Tibial nerve (tissue), 4 donors: ENCODE measurements around the gene MANSC1. TPM values are rescaled to one million over a fixed set of nuclear protein-coding genes. Genes with fewer than 3 reads are reported as not detected.

ENCODE experiments used
- DNase-seq, 2 donors: peaks; one replicate each; pipeline ENCODE4 v3.0.0-alpha.2; 2019; ENCODE audit warnings: low spot score in 2 of 2
- H3K27ac ChIP-seq, 4 donors: fragments of 200-600 bp; sonication (generic) in 3 of 4; one replicate each; pipeline ENCODE4 v1.5.1; 2017 to 2019; ENCODE audit warnings: mild to moderate bottlenecking in 1 of 4
- H3K27me3 ChIP-seq, 2 donors: fragments of 200-600 bp; sonication (generic) in 1 of 2; one replicate each; pipeline versions ENCODE4 v1.5.1 to v1.6.0; 2017 to 2019
- H3K36me3 ChIP-seq, 3 donors: fragments of 200-600 bp; sonication (generic); one replicate each; pipeline ENCODE4 v1.5.1; 2018 to 2019
- H3K4me1 ChIP-seq, 4 donors: fragments of 200-600 bp; sonication (generic) in 3 of 4; one replicate each; pipeline ENCODE4 v1.5.1; 2017 to 2019
- H3K4me3 ChIP-seq, 4 donors: fragments of 200-600 bp; sonication (generic) in 3 of 4; one replicate each; pipeline ENCODE4 v1.5.1; 2017 to 2019; ENCODE audit warnings: mild to moderate bottlenecking in 1 of 4, moderate library complexity in 1 of 4
- H3K9me3 ChIP-seq, 4 donors: fragments of 200-600 bp; sonication (generic) in 3 of 4; one replicate each; pipeline ENCODE4 v1.5.1; 2017 to 2019
- CTCF ChIP-seq, 5 experiments: fragments of 200-600 bp in 3 of 5; fragments of 450-650 bp in 2 of 5; sonication (generic) in 3 of 5; IDR thresholded peaks; one replicate each; pipeline ENCODE4 v1.5.1; 2016 to 2019; ENCODE audit warnings: antibody characterized with exemption in 5 of 5, mild to moderate bottlenecking in 3 of 5, moderate library complexity in 2 of 5
- EP300 ChIP-seq, 2 donors: sonication (generic); formaldehyde crosslinking; IDR thresholded peaks; one replicate each; pipeline ENCODE4 v1.6.1; 2017; ENCODE audit warnings: antibody characterized with exemption in 2 of 2, mild to moderate bottlenecking in 1 of 2
- POLR2A ChIP-seq, 2 donors: fragments of 450-650 bp; IDR thresholded peaks; one replicate each; pipeline ENCODE4 v1.6.1; 2017; ENCODE audit warnings: antibody characterized with exemption in 2 of 2, mild to moderate bottlenecking in 2 of 2, moderate library complexity in 2 of 2
- WGBS, 2 donors: methylation state at CpG; one replicate each; pipeline ENCODE4 v1.1.5; 2018; 5-methylcytosine and 5-hydroxymethylcytosine counted together
- total RNA-seq, 4 donors: library from RNA; depleted of rRNA; stranded (reverse); fragments of >200 nt; gene quantifications; one replicate each; pipeline ENCODE4 v1.1.0, GENCODE V29; 2016

MANSC1 gene
- total RNA-seq, result 10 to 100 TPM in 2 of 4 donors, 1 to 10 TPM in 2; 7.9 to 11.6 (median 9.6) TPM

DNA sequence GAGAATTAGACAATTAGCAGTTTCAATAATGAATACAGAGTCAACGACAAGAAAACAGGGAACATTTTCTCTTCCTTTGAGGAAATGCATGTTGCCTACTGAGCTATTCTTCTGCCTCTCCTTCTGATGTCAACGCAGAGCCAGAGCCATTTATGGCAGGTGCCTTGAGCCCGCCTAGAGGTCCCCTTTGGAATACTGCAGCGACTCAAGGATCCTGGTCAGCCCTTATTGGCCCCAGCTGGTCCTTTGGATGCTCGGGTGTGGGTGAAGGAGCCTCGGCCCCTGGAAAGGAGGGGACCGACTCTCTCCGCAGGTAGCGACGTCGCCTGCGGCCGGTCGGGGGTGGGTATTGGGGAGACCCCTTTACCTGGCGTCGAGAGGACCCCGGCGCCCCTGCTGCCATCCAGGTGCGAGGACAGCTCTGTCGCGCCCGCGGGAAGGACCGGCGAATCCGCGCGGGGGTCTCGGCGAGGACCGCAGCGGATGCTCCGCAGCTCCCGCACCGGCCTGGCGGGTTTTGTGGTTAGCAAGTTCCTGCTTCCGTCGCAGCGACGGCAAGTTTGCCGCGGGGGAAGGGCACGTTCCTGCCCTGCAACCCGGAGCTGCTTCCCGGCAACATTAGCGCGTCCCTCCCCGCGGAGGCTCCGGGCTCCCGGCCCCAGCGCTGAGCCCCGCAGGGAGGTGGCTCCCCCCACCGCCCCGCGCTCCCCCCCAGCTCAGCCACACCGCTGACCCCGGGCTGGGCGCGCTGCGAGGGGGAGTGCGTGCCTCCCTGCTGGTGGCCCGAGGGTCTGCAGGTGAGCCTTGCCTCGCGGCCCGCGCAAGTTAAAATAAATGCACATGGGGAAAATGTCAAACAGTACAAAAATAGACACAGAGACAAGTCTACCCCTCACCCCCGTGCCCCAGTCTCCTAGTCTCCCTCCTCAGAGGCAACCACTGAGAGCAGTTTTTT is at the start of gene MANSC1:
TSS of gene MANSC1 (minus strand) at position 532 of the 955 bp plus-strand sequence. CDS start 6,928 bp downstream, outside the sequence.
- Histone ChIP-seq H3K27me3 (no peaks in the 10 kb centered on the region), H3K27ac (peak within 1 kb of the TSS in 3 of 4 donors; percentile 62 to 86 (median 83)), H3K4me3 (peak within 1 kb of the TSS; percentile 61 to 86 (median 71)), H3K9me3 (no peaks in the 10 kb centered on the region), H3K36me3 (no peaks in the 10 kb centered on the region), H3K4me1 (peaks cover 0 to 15% (median 0%) of the 10 kb centered on the region in 4 donors)
- WGBS, 2 donors, result 1 to 3% methylated on average over 49 to 62 of the region's 68 CpGs
- peak in 1 of 2 donors; percentile 14 for DNase-seq
- peak in 1 of 2 donors; percentile 47 for TF ChIP-seq EP300 (IDR thresholded peaks at IDR 0.05)
- TF ChIP-seq POLR2A (IDR thresholded peaks at IDR 0.05), result no peak
- peak; percentile 15 to 58 (median 31) for TF ChIP-seq CTCF (IDR thresholded peaks at IDR 0.05)

- peak overlapping the region; percentile 66 to 87 (median 76) for H3K27ac ChIP-seq
- H3K4me1 ChIP-seq, result peaks cover 0 to 49% (median 12%) of the 10 kb centered on the region in 4 donors
- no peaks in the 10 kb centered on the region for H3K27me3 ChIP-seq
- TF ChIP-seq EP300 (IDR thresholded peaks at IDR 0.05) (no peak), POLR2A (IDR thresholded peaks at IDR 0.05) (no peak), CTCF (IDR thresholded peaks at IDR 0.05) (no peak)
- no peaks in the 10 kb centered on the region for H3K9me3 ChIP-seq
- H3K36me3 ChIP-seq, result no peaks in the 10 kb centered on the region
- no peak overlapping the region for H3K4me3 ChIP-seq
- DNase-seq, result no peak
- 93 to 94% methylated on average over 1 of the region's 1 CpG for WGBS, 2 donors
Measured at GRCh38 chr12:12399161-12399560, 49.1 kb upstream of the MANSC1 start.

GRCh38 chr12:12398026-12398859 is 48.2 kb upstream of the MANSC1 start:
- Histone ChIP-seq H3K4me3 (no peak overlapping the region), H3K27ac (peak overlapping the region; percentile 66 to 87 (median 76))

DNA sequence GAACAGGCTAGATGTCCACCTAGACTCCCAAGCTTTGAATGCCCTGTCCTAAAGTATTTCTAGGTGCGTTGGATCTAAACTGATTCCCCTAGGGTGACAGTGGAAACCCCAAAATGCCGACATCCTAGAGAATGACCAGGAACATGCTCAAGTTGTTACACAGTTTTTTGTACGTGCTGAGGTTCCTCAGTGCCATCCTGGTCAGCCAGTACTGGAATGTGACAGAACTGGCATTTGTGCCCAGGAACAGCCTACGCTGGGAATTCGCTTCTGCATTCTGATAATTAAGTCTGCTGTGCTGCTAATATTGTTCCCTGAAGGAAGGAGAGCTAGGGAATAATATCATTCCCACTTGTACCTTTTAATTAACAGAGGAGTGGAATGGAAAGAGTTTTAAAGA is 47.1 kb upstream of the MANSC1 start:
- WGBS, 2 donors, result 78 to 90% methylated on average over 5 of the region's 5 CpGs
- DNase-seq, result no peak
- H3K27ac ChIP-seq, result peak overlapping the region; percentile 66 to 87 (median 76)
- TF ChIP-seq POLR2A (IDR thresholded peaks at IDR 0.05) (no peak), EP300 (IDR thresholded peaks at IDR 0.05) (no peak), CTCF (IDR thresholded peaks at IDR 0.05) (no peak)
- H3K9me3 ChIP-seq, result no peaks in the 10 kb centered on the region
- no peak overlapping the region for H3K4me3 ChIP-seq
- no peaks in the 10 kb centered on the region for H3K36me3 ChIP-seq
- H3K4me1 ChIP-seq, result peaks cover 0 to 38% (median 12%) of the 10 kb centered on the region in 4 donors
- no peaks in the 10 kb centered on the region for H3K27me3 ChIP-seq

More at GRCh38 chr12:12398026-12398859, 48.2 kb upstream of the MANSC1 start:
- DNase-seq, result peak; percentile 58 to 79
- H3K9me3 ChIP-seq, result no peaks in the 10 kb centered on the region
- peaks cover 0 to 41% (median 12%) of the 10 kb centered on the region in 4 donors for H3K4me1 ChIP-seq
- WGBS, 2 donors, result 38% methylated on average over 7 of the region's 7 CpGs
- H3K27me3 ChIP-seq, result no peaks in the 10 kb centered on the region
- no peaks in the 10 kb centered on the region for H3K36me3 ChIP-seq
- TF ChIP-seq CTCF (IDR thresholded peaks at IDR 0.05) (peak in 2 of 5 experiments; percentile 14 to 16), EP300 (IDR thresholded peaks at IDR 0.05) (peak; percentile 52 to 94), POLR2A (IDR thresholded peaks at IDR 0.05) (peak in 1 of 2 donors; percentile 22)
